Dendritic cell treated with granulocyte-macrophage colony-stimulating factor and Interleukin-4, amounts not matched to agents 40 ng/mL and 50 ng/mL, for 4 days (primary cell): ENCODE measurements around the gene HSPB2.

Experiments used
- H3K27ac Mint-ChIP-seq: one replicate; pipeline ENCODE4 v1.8.0; 2022; ENCODE audit warnings: mild to moderate bottlenecking, mixed read lengths
- H3K27me3 Mint-ChIP-seq: one replicate; pipeline ENCODE4 v1.8.0; 2022; ENCODE audit warnings: mild to moderate bottlenecking, mixed read lengths
- H3K36me3 Mint-ChIP-seq: one replicate; pipeline ENCODE4 v1.8.0; 2022; ENCODE audit warnings: low read depth, mixed read lengths
- H3K4me1 Mint-ChIP-seq: one replicate; pipeline ENCODE4 v1.8.0; 2022; ENCODE audit warnings: low read depth, mixed read lengths
- H3K4me3 Mint-ChIP-seq: one replicate; pipeline ENCODE4 v1.8.0; 2022; ENCODE audit warnings: mild to moderate bottlenecking, moderate library complexity, mixed read lengths
- H3K9me3 Mint-ChIP-seq: one replicate; pipeline ENCODE4 v1.8.0; 2022; ENCODE audit warnings: mixed read lengths
- intact Hi-C: fragments of 100-400 bp; cut with micrococcal nuclease; formaldehyde crosslinking; loops from one replicate; pipeline ENCODE4 v1.15.0; 2022

Gene HSPB2

DNA sequence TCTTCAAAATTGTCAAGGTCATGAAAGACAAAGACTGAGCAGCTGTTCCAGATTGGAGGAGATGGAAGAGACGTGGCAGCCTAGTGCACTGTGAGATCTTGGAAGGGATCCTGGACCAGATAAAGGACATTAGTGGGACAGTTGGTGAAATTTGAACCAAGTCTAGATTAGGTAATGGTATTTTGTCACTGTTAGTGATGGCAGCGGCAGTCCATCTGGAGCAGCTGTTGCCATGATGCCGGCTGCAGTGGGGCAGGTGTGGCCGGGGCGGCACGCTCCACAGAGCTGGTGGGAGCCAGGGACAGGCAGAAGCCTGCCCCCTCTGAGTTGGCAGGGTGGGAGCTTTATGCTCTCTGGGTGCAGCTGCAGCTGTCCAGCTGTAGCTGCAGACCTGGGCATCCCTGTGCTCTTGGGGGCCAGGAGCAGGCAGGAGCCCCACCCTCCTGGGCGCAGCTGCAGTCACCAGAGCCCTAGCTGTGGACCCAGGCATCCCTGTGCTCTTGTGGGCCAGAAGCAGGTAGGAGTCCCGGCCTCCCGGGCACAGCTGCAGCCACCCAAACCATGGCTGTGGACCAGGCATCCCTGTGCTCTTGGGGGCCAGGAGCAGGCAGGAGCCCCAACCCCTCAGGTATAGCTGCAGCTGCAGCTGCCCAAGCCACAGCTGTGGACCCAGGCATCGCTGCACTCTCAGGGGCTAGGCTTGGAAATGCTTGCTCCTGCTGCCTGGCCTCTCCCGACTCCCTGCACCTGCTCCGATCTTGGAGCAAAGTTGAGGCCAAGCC, 45.3 kb downstream of the HSPB2 start:
- no peaks in the 10 kb centered on the region for H3K4me1 Mint-ChIP-seq
- intact Hi-C loops: no loop called here
- H3K27ac Mint-ChIP-seq: no peak overlapping the region
- H3K36me3 Mint-ChIP-seq: no peaks in the 10 kb centered on the region
- H3K27me3 Mint-ChIP-seq: no peaks in the 10 kb centered on the region
- H3K9me3 Mint-ChIP-seq: no peaks in the 10 kb centered on the region
- no peak overlapping the region for H3K4me3 Mint-ChIP-seq

DNA sequence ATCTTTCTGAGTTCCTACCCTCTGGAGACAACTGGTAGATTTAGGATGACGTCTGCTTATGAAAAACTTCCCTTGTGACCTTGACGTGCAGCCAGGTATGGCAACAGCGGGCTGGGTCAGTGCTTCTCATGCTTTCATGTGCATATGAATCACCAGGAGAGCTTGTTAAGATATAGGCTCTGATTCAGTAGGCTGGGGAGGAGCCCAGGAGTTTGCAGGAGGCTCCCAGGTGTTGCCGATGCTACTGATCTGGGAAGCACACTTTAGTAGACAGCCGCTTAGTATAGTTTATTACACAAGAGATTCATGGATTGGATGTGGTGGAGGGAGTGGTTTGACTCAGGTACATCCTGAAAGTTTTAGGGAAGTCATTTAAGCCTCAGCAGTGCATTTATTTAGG, 48.4 kb downstream of the HSPB2 start:
- H3K36me3 Mint-ChIP-seq: no peaks in the 10 kb centered on the region
- intact Hi-C loops: no loop called here
- no peaks in the 10 kb centered on the region for H3K4me1 Mint-ChIP-seq
- H3K4me3 Mint-ChIP-seq: no peak overlapping the region
- no peaks in the 10 kb centered on the region for H3K9me3 Mint-ChIP-seq
- H3K27ac Mint-ChIP-seq: no peak overlapping the region
- H3K27me3 Mint-ChIP-seq: no peaks in the 10 kb centered on the region

DNA sequence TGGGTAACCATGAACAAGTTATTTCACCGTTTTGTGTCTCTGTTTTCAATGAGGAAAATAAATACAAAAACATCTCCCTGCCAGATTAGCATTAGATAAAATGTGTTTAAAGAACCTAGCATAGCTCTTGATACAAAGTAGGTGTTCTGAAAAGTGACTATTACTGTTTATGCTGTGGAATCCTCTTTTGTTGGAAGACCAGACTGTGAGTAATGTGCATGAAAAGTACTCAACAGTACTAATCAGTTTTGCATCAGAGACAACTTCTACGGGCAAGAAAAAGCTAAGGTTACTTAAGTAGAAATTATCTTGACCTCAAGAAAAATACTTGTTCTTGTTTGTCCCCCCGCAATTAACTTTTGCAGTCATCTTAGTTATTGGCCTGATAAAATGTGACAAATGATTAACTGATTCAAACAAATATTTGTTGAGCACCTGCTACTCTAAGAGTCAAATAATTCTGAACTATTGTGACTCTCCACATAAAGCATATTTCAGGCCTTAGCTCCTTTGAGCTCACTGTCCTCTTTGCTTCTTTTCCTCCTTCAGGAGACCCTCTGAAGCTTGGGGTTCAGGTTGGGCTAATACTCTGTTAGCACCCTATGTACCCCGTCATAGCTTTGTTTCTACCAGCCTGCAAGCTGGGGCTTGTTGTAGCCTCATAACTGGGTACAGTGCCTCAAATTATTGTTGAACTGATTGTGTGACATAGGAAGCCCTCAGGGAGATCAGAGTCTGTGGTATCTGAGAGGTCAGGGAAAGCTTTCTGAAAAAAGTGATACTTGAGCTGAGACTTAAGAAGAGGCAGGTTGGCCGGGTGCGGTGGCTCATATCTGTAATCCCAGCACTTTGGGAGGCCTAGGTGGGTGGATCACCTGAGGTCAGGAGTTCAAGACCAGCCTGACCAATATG, 49.1 kb downstream of the HSPB2 start:
- no peaks in the 10 kb centered on the region for H3K9me3 Mint-ChIP-seq
- intact Hi-C loops: no loop called here
- H3K36me3 Mint-ChIP-seq: no peaks in the 10 kb centered on the region

More for the DNA sequence above, 49.1 kb downstream of the HSPB2 start:
- H3K27me3 Mint-ChIP-seq: no peaks in the 10 kb centered on the region
- H3K4me1 Mint-ChIP-seq: no peaks in the 10 kb centered on the region
- no peak overlapping the region for H3K4me3 Mint-ChIP-seq
- no peak overlapping the region for H3K27ac Mint-ChIP-seq
